ENCODE measurements around the gene GALNT10.

GALNT10 gene

GRCh38 chr5:154386952-154387629, 196.6 kb downstream of the GALNT10 start:
- Histone ChIP-seq H3K18ac (ENCODE audit: low read length) (peak overlapping the region; percentile 19), H3K4me2 (ENCODE audit: insufficient read depth, low read length, poor library complexity, severe bottlenecking) (no peak overlapping the region), H3K14ac (ENCODE audit: low read length) (no peak overlapping the region), H4K8ac (ENCODE audit: low read depth, low read length) (no peak overlapping the region), H3K27ac (replicated peaks; ENCODE audit: low read length) (no peak overlapping the region), H3K4me3 (ENCODE audit: low read length in 2 of 2) (no peak overlapping the region), H2AK5ac (ENCODE audit: low read depth, low read length) (no peak overlapping the region), H2BK120ac (ENCODE audit: low read depth, low read length) (no peak overlapping the region), H2BK5ac (ENCODE audit: low read length) (no peak overlapping the region), H3K27me3 (ENCODE audit: control insufficient read depth in 3 of 3, insufficient read depth in 3 of 3, low read depth in 1 of 3, low read length in 3 of 3) (no peaks in the 10 kb centered on the region), H3K4me1 (ENCODE audit: control insufficient read depth in 2 of 2, insufficient read depth in 1 of 2, low read depth in 1 of 2, low read length in 2 of 2) (peaks cover 0 to 3% of the 10 kb centered on the region in 2 donors), H2BK15ac (ENCODE audit: low read length) (no peak overlapping the region), H3K4ac (ENCODE audit: low read length) (no peak overlapping the region), H4K91ac (ENCODE audit: low read depth, low read length, poor library complexity) (no peak overlapping the region), H3K23ac (ENCODE audit: low read depth, low read length, poor library complexity) (no peak overlapping the region), H3K36me3 (replicated peaks in 1 of 2; ENCODE audit: control insufficient read depth in 2 of 2, insufficient read depth in 2 of 2, low read length in 2 of 2) (peaks cover 0 to 65% of the 10 kb centered on the region in 2 donors), H3K79me1 (ENCODE audit: low read depth, low read length) (no peaks in the 10 kb centered on the region), H3K9ac (ENCODE audit: low read depth, low read length, poor library complexity) (no peak overlapping the region), H3K9me3 (replicated peaks in 1 of 2; ENCODE audit: control insufficient read depth in 2 of 2, insufficient read depth in 1 of 2, low read depth in 1 of 2, low read length in 2 of 2) (peaks cover 0 to under 1% of the 10 kb centered on the region in 2 donors), H2AFZ (ENCODE audit: low read length) (no peak overlapping the region), H2BK12ac (ENCODE audit: low read length) (no peak overlapping the region)
- no CpG with 5 or more reads among the region's 6 CpGs for WGBS, 2 donors (ENCODE audit: extremely low coverage in 2 of 2, insufficient read length in 2 of 2, insufficient replicate concordance in 1 of 2)
- no peak for DNase-seq (ENCODE audit: low spot score)

DNA sequence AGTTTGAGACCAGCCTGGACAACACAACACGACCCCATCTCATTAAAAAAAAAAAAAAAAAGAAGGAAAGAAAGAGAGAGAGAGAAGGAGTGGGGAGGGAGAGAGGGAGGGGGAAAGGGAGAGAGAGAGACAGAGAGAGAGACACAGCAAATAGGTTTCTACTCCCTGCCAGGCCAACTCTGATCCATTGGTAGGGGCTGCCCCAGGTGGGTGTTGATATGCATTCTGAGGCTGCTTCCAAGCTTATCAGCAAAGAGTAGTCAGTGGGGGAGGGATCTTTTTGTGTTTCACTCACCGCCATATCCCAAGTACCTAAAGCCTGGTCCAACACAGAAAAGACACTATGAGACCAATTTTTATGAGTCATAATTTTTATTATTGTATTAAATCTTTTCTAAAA, 198.3 kb downstream of the GALNT10 start:
- Histone ChIP-seq H3K9ac (ENCODE audit: low read depth, low read length, poor library complexity) (no peak overlapping the region), H2BK12ac (ENCODE audit: low read length) (no peak overlapping the region), H3K4me3 (ENCODE audit: low read length in 2 of 2) (no peak overlapping the region), H4K91ac (ENCODE audit: low read depth, low read length, poor library complexity) (no peak overlapping the region), H2BK120ac (ENCODE audit: low read depth, low read length) (no peak overlapping the region), H3K4me1 (ENCODE audit: control insufficient read depth in 2 of 2, insufficient read depth in 1 of 2, low read depth in 1 of 2, low read length in 2 of 2) (peaks cover 0 to 3% of the 10 kb centered on the region in 2 donors), H3K79me1 (ENCODE audit: low read depth, low read length) (no peaks in the 10 kb centered on the region), H3K27ac (replicated peaks; ENCODE audit: low read length) (no peak overlapping the region), H2AFZ (ENCODE audit: low read length) (no peak overlapping the region), H3K23ac (ENCODE audit: low read depth, low read length, poor library complexity) (no peak overlapping the region), H2AK5ac (ENCODE audit: low read depth, low read length) (no peak overlapping the region), H2BK15ac (ENCODE audit: low read length) (no peak overlapping the region), H3K9me3 (replicated peaks in 1 of 2; ENCODE audit: control insufficient read depth in 2 of 2, insufficient read depth in 1 of 2, low read depth in 1 of 2, low read length in 2 of 2) (peaks cover 0 to 2% of the 10 kb centered on the region in 2 donors), H2BK5ac (ENCODE audit: low read length) (no peak overlapping the region), H3K4me2 (ENCODE audit: insufficient read depth, low read length, poor library complexity, severe bottlenecking) (no peak overlapping the region), H3K4ac (ENCODE audit: low read length) (no peak overlapping the region), H3K18ac (ENCODE audit: low read length) (no peak overlapping the region), H3K27me3 (ENCODE audit: control insufficient read depth in 3 of 3, insufficient read depth in 3 of 3, low read depth in 1 of 3, low read length in 3 of 3) (no peaks in the 10 kb centered on the region), H3K36me3 (replicated peaks in 1 of 2; ENCODE audit: control insufficient read depth in 2 of 2, insufficient read depth in 2 of 2, low read length in 2 of 2) (peaks cover 0 to 64% of the 10 kb centered on the region in 2 donors), H4K8ac (ENCODE audit: low read depth, low read length) (no peak overlapping the region), H3K14ac (ENCODE audit: low read length) (no peak overlapping the region)
- no peak for DNase-seq (ENCODE audit: low spot score)
- no CpG with 5 or more reads among the region's 2 CpGs for WGBS, 2 donors (ENCODE audit: extremely low coverage in 2 of 2, insufficient read length in 2 of 2, insufficient replicate concordance in 1 of 2)

- Histone ChIP-seq H3K27ac (replicated peaks; ENCODE audit: low read length) (no peak overlapping the region), H4K91ac (ENCODE audit: low read depth, low read length, poor library complexity) (no peak overlapping the region), H3K9ac (ENCODE audit: low read depth, low read length, poor library complexity) (no peak overlapping the region), H3K79me1 (ENCODE audit: low read depth, low read length) (no peaks in the 10 kb centered on the region), H3K4ac (ENCODE audit: low read length) (no peak overlapping the region), H2BK15ac (ENCODE audit: low read length) (no peak overlapping the region), H2BK5ac (ENCODE audit: low read length) (no peak overlapping the region), H3K36me3 (replicated peaks in 1 of 2; ENCODE audit: control insufficient read depth in 2 of 2, insufficient read depth in 2 of 2, low read length in 2 of 2) (peaks cover 0 to 71% of the 10 kb centered on the region in 2 donors), H2BK120ac (ENCODE audit: low read depth, low read length) (no peak overlapping the region), H3K4me1 (ENCODE audit: control insufficient read depth in 2 of 2, insufficient read depth in 1 of 2, low read depth in 1 of 2, low read length in 2 of 2) (peaks cover 0 to 1% of the 10 kb centered on the region in 2 donors), H3K14ac (ENCODE audit: low read length) (no peak overlapping the region), H2AFZ (ENCODE audit: low read length) (no peak overlapping the region), H3K9me3 (replicated peaks in 1 of 2; ENCODE audit: control insufficient read depth in 2 of 2, insufficient read depth in 1 of 2, low read depth in 1 of 2, low read length in 2 of 2) (peaks cover 0 to 2% of the 10 kb centered on the region in 2 donors), H3K23ac (ENCODE audit: low read depth, low read length, poor library complexity) (no peak overlapping the region), H2AK5ac (ENCODE audit: low read depth, low read length) (no peak overlapping the region), H3K4me3 (ENCODE audit: low read length in 2 of 2) (no peak overlapping the region), H2BK12ac (ENCODE audit: low read length) (no peak overlapping the region), H3K18ac (ENCODE audit: low read length) (no peak overlapping the region), H4K8ac (ENCODE audit: low read depth, low read length) (no peak overlapping the region), H3K27me3 (ENCODE audit: control insufficient read depth in 3 of 3, insufficient read depth in 3 of 3, low read depth in 1 of 3, low read length in 3 of 3) (no peaks in the 10 kb centered on the region), H3K4me2 (ENCODE audit: insufficient read depth, low read length, poor library complexity, severe bottlenecking) (no peak overlapping the region)
- no peak for DNase-seq (ENCODE audit: low spot score)
- no CpG with 5 or more reads among the region's 8 CpGs for WGBS, 2 donors (ENCODE audit: extremely low coverage in 2 of 2, insufficient read length in 2 of 2, insufficient replicate concordance in 1 of 2)
These were observed 199.6 kb downstream of the GALNT10 start for GRCh38 chr5:154390096-154390495.

- peaks cover 0 to 63% of the 10 kb centered on the region in 2 donors for H3K36me3 ChIP-seq (replicated peaks in 1 of 2; ENCODE audit: control insufficient read depth in 2 of 2, insufficient read depth in 2 of 2, low read length in 2 of 2)
- H3K9ac ChIP-seq (ENCODE audit: low read depth, low read length, poor library complexity), result no peak overlapping the region
- no peak overlapping the region for H3K4me3 ChIP-seq (ENCODE audit: low read length in 2 of 2)
- DNase-seq (ENCODE audit: low spot score), result no peak
- H3K27ac ChIP-seq (replicated peaks; ENCODE audit: low read length), result no peak overlapping the region
- H2AK5ac ChIP-seq (ENCODE audit: low read depth, low read length), result no peak overlapping the region
- H3K4ac ChIP-seq (ENCODE audit: low read length), result no peak overlapping the region
- H3K9me3 ChIP-seq (replicated peaks in 1 of 2; ENCODE audit: control insufficient read depth in 2 of 2, insufficient read depth in 1 of 2, low read depth in 1 of 2, low read length in 2 of 2), result peaks cover 0 to 2% of the 10 kb centered on the region in 2 donors
- no peak overlapping the region for H4K8ac ChIP-seq (ENCODE audit: low read depth, low read length)
- H3K14ac ChIP-seq (ENCODE audit: low read length), result no peak overlapping the region
- no peak overlapping the region for H2BK5ac ChIP-seq (ENCODE audit: low read length)
- H3K4me2 ChIP-seq (ENCODE audit: insufficient read depth, low read length, poor library complexity, severe bottlenecking), result no peak overlapping the region
- H3K79me1 ChIP-seq (ENCODE audit: low read depth, low read length), result peaks cover 1% of the 10 kb centered on the region
- H2BK15ac ChIP-seq (ENCODE audit: low read length), result no peak overlapping the region
- no peaks in the 10 kb centered on the region for H3K27me3 ChIP-seq (ENCODE audit: control insufficient read depth in 3 of 3, insufficient read depth in 3 of 3, low read depth in 1 of 3, low read length in 3 of 3)
- H2BK12ac ChIP-seq (ENCODE audit: low read length), result no peak overlapping the region
- WGBS, 2 donors (ENCODE audit: extremely low coverage in 2 of 2, insufficient read length in 2 of 2, insufficient replicate concordance in 1 of 2), result no CpG with 5 or more reads among the region's 7 CpGs
- H4K91ac ChIP-seq (ENCODE audit: low read depth, low read length, poor library complexity), result no peak overlapping the region
- no peak overlapping the region for H2BK120ac ChIP-seq (ENCODE audit: low read depth, low read length)
- H3K4me1 ChIP-seq (ENCODE audit: control insufficient read depth in 2 of 2, insufficient read depth in 1 of 2, low read depth in 1 of 2, low read length in 2 of 2), result no peaks in the 10 kb centered on the region
- no peak overlapping the region for H3K23ac ChIP-seq (ENCODE audit: low read depth, low read length, poor library complexity)
- H2AFZ ChIP-seq (ENCODE audit: low read length), result no peak overlapping the region
- H3K18ac ChIP-seq (ENCODE audit: low read length), result no peak overlapping the region
These were observed 200.3 kb downstream of the GALNT10 start for GRCh38 chr5:154390746-154391359.
